Calu3 (cell line): ENCODE results near the gene CCBE1. TPM values are rescaled to one million over a fixed set of nuclear protein-coding genes. Genes with fewer than 3 reads are reported as not detected.

ENCODE experiments used
- BruUV-seq: library from RNA; stranded (reverse); fragments of 400-500 nt; replicated peaks from 2 replicates; lab custom pipeline; 2021; lab: Mats Ljungman, UMichigan
- CTCF ChIA-PET: fragments of 300-600 bp; sonication (Branson Sonifier 250); formaldehyde crosslinking; loops from one replicate; lab custom pipeline; 2022; ENCODE audit warnings: antibody characterized with exemption; lab: Charles Lee
- DNase-seq: peaks from one replicate; pipeline ENCODE4 v3.0.0; 2022
- H3K27ac Mint-ChIP-seq: one replicate; pipeline ENCODE4 v1.8.0; 2022; ENCODE audit warnings: mixed read lengths; ENCODE audit not compliant: unreplicated experiment
- H3K27me3 Mint-ChIP-seq: one replicate; pipeline ENCODE4 v1.8.0; 2022; ENCODE audit warnings: mixed read lengths; ENCODE audit not compliant: unreplicated experiment
- H3K36me3 Mint-ChIP-seq: one replicate; pipeline ENCODE4 v1.8.0; 2022; ENCODE audit warnings: mild to moderate bottlenecking, moderate library complexity, mixed read lengths; ENCODE audit not compliant: insufficient read depth, unreplicated experiment
- H3K4me1 Mint-ChIP-seq: one replicate; pipeline ENCODE4 v1.8.0; 2022; ENCODE audit warnings: mild to moderate bottlenecking, low read depth, mixed read lengths; ENCODE audit not compliant: unreplicated experiment
- H3K4me3 Mint-ChIP-seq: one replicate; pipeline ENCODE4 v1.8.0; 2022; ENCODE audit warnings: mild to moderate bottlenecking, low read depth, moderate library complexity, mixed read lengths; ENCODE audit not compliant: unreplicated experiment
- H3K9me3 Mint-ChIP-seq: one replicate; pipeline ENCODE4 v1.8.0; 2022; ENCODE audit warnings: low read depth, mixed read lengths; ENCODE audit not compliant: unreplicated experiment
- CTCF ChIP-seq: fragments of 200-600 bp; IDR thresholded peaks from one replicate; pipeline ENCODE4 v1.8.0; 2022; ENCODE audit warnings: antibody characterized with exemption; ENCODE audit not compliant: unreplicated experiment
- intact Hi-C: fragments of 100-400 bp; cut with micrococcal nuclease; formaldehyde crosslinking; loops from one replicate; pipeline ENCODE4 v1.10.0; 2022; ENCODE audit not compliant: unreplicated experiment
- total RNA-seq: library from RNA; stranded (reverse); gene quantifications from 2 replicates; pipeline ENCODE4 v1.2.3, GENCODE V29; 2022

Gene CCBE1
- total RNA-seq, 1 experiment from 2014 or later, result 0.12 TPM

- no peaks in the 10 kb centered on the region for H3K36me3 Mint-ChIP-seq
- H3K4me1 Mint-ChIP-seq, result no peaks in the 10 kb centered on the region
- BruUV-seq, result no TSS peak
- CTCF ChIA-PET, result interaction anchor here (1.2 kb wide), 1 partner anchor 355 kb away, joined by 3 read pairs; no protein-coding TSS in a partner anchor
- DNase-seq, result no peak
- H3K4me3 Mint-ChIP-seq, result no peak overlapping the region
- H3K27me3 Mint-ChIP-seq, result peaks cover 96% of the 10 kb centered on the region
- H3K9me3 Mint-ChIP-seq, result no peaks in the 10 kb centered on the region
- no peak for TF ChIP-seq CTCF
- intact Hi-C loops, result no loop called here
- no peak overlapping the region for H3K27ac Mint-ChIP-seq
These were observed 228.4 kb downstream of the CCBE1 start for GRCh38 chr18:59468821-59469220.

GRCh38 chr18:59467497-59467896 is 229.7 kb downstream of the CCBE1 start:
- peaks cover 82% of the 10 kb centered on the region for H3K27me3 Mint-ChIP-seq
- no peak for TF ChIP-seq CTCF
- no peaks in the 10 kb centered on the region for H3K4me1 Mint-ChIP-seq
- H3K27ac Mint-ChIP-seq, result no peak overlapping the region
- intact Hi-C loops, result no loop called here
- no TSS peak for BruUV-seq
- no peaks in the 10 kb centered on the region for H3K36me3 Mint-ChIP-seq
- CTCF ChIA-PET, result no interaction called here
- no peaks in the 10 kb centered on the region for H3K9me3 Mint-ChIP-seq
- DNase-seq, result no peak
- no peak overlapping the region for H3K4me3 Mint-ChIP-seq

- Mint-ChIP-seq H3K4me1 (no peaks in the 10 kb centered on the region), H3K36me3 (no peaks in the 10 kb centered on the region), H3K9me3 (no peaks in the 10 kb centered on the region), H3K4me3 (no peak overlapping the region), H3K27me3 (peaks cover 77% of the 10 kb centered on the region), H3K27ac (no peak overlapping the region)
- DNase-seq, result no peak
- intact Hi-C loops, result no loop called here
- TF ChIP-seq CTCF, result no peak
- CTCF ChIA-PET, result interaction anchor here (1.2 kb wide), 1 partner anchor 357 kb away, joined by 3 read pairs; no protein-coding TSS in a partner anchor
- no TSS peak for BruUV-seq
These were observed 230.2 kb downstream of the CCBE1 start for GRCh38 chr18:59466980-59467379.

- no peak overlapping the region for H3K4me3 Mint-ChIP-seq
- BruUV-seq, result no TSS peak
- H3K36me3 Mint-ChIP-seq, result no peaks in the 10 kb centered on the region
- no peaks in the 10 kb centered on the region for H3K9me3 Mint-ChIP-seq
- no peak for TF ChIP-seq CTCF
- intact Hi-C loops, result no loop called here
- no peaks in the 10 kb centered on the region for H3K4me1 Mint-ChIP-seq
- H3K27ac Mint-ChIP-seq, result no peak overlapping the region
- DNase-seq, result no peak
- H3K27me3 Mint-ChIP-seq, result peaks cover 52% of the 10 kb centered on the region
- CTCF ChIA-PET, result no interaction called here
These were observed 232.7 kb downstream of the CCBE1 start for GRCh38 chr18:59464486-59464885.
